Peyer's patch (tissue), 4 donors: ENCODE measurements around the gene HCST. TPM values are rescaled to one million over a fixed set of nuclear protein-coding genes. Genes with fewer than 3 reads are reported as not detected.

Experiments used
- DNase-seq, 3 donors: peaks; one replicate each; pipeline ENCODE4 v3.0.0-alpha.2; 2017 to 2019
- H3K27ac ChIP-seq, 4 donors: fragments of 200-600 bp; sonication (generic); one replicate each; pipeline ENCODE4 v1.5.1; 2016 to 2019
- H3K27me3 ChIP-seq, 2 donors: fragments of 200-600 bp; sonication (generic); one replicate each; pipeline ENCODE4 v1.5.1; 2019
- H3K36me3 ChIP-seq, 3 donors: fragments of 200-600 bp; sonication (generic); one replicate each; pipeline ENCODE4 v1.5.1; 2016 to 2019
- H3K4me1 ChIP-seq, 4 donors: fragments of 200-600 bp; sonication (generic); one replicate each; pipeline ENCODE4 v1.5.1; 2016 to 2019
- H3K4me3 ChIP-seq, 4 donors: fragments of 200-600 bp; sonication (generic); 1 replicate in 3 of 4; 2 replicates in 1 of 4; pipeline ENCODE4 v1.5.1; 2016 to 2019; ENCODE audit warnings: mild to moderate bottlenecking in 1 of 4
- H3K9me3 ChIP-seq, 4 donors: fragments of 200-600 bp; sonication (generic); one replicate each; pipeline ENCODE4 v1.5.1; 2016 to 2019; ENCODE audit warnings: mild to moderate bottlenecking in 1 of 4
- POLR2A ChIP-seq, 2 donors: fragments of 450-650 bp; IDR thresholded peaks; one replicate each; pipeline ENCODE4 v1.5.1; 2017; ENCODE audit warnings: antibody characterized with exemption in 2 of 2, mild to moderate bottlenecking in 2 of 2, moderate library complexity in 2 of 2
- total RNA-seq, 4 donors: library from RNA; depleted of rRNA; stranded (reverse); fragments of >200 nt; gene quantifications; one replicate each; pipeline ENCODE4 v1.1.0, GENCODE V29; 2016
- TF ChIP-seq, protein P1 (sequence below), 6 experiments: fragments of 450-650 bp in 4 of 6; fragments of 200-600 bp in 2 of 6; sonication (generic) in 1 of 6; IDR thresholded peaks; one replicate each; pipeline ENCODE4 v1.5.1; 2017 to 2019; ENCODE audit warnings: antibody characterized with exemption in 6 of 6, mild to moderate bottlenecking in 3 of 6, moderate library complexity in 1 of 6

The HCST gene
- total RNA-seq, 4 donors from 2014 or later: 9.7 TPM; not detected in 3

DNA sequence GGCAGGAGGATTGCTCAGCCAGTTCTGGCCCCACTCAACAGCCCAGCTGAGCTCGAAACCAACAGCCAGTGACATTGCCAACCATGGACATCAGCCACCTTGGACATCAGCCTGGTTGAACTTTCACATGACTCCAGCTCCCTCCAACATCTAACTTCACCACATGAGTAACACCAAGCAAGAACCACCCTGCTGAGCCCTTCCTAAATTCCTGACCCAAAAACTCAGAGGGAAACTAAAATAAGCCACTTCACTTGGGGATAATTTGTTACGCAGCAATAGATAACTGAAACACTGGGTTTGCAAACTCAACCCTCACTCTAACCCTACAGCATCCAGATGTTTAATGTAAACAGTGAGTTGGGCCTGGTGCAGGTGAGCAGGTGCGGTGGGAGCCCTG lies 23.2 kb downstream of the HCST start:
- H3K4me1 ChIP-seq: peaks cover 0 to 1% (median under 1%) of the 10 kb centered on the region in 4 donors
- H3K36me3 ChIP-seq: no peaks in the 10 kb centered on the region
- H3K27ac ChIP-seq: no peak overlapping the region
- DNase-seq: no peak
- no peaks in the 10 kb centered on the region for H3K27me3 ChIP-seq
- H3K4me3 ChIP-seq: no peak overlapping the region
- TF ChIP-seq, protein P1, sequence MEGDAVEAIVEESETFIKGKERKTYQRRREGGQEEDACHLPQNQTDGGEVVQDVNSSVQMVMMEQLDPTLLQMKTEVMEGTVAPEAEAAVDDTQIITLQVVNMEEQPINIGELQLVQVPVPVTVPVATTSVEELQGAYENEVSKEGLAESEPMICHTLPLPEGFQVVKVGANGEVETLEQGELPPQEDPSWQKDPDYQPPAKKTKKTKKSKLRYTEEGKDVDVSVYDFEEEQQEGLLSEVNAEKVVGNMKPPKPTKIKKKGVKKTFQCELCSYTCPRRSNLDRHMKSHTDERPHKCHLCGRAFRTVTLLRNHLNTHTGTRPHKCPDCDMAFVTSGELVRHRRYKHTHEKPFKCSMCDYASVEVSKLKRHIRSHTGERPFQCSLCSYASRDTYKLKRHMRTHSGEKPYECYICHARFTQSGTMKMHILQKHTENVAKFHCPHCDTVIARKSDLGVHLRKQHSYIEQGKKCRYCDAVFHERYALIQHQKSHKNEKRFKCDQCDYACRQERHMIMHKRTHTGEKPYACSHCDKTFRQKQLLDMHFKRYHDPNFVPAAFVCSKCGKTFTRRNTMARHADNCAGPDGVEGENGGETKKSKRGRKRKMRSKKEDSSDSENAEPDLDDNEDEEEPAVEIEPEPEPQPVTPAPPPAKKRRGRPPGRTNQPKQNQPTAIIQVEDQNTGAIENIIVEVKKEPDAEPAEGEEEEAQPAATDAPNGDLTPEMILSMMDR (IDR thresholded peaks at IDR 0.05): no peak
- no peak for TF ChIP-seq POLR2A (IDR thresholded peaks at IDR 0.05)
- no peaks in the 10 kb centered on the region for H3K9me3 ChIP-seq

DNA sequence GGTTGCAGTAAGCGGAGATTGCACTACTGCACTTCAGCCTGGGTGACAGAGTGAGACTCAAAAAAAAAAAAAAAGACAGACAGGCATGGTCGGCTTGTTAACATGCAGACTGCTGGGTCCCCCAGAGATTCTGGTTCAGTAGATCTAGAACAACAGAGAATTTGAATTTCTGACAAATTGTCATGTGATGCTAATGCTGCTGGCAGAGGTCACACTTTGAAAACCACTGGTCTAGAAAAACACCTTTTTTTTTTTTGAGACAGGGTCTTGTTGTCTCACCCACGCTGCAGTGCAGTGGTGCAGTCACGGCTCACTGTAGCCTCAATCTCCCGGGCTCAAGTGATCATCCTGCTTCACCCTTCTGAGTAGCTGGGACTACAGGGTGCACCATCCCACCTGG lies 26.2 kb downstream of the HCST start:
- Histone ChIP-seq H3K27ac (peak overlapping the region in 1 of 4 donors; percentile 72), H3K36me3 (no peaks in the 10 kb centered on the region), H3K9me3 (no peaks in the 10 kb centered on the region), H3K4me3 (no peak overlapping the region), H3K4me1 (peaks cover 0 to 8% (median 4%) of the 10 kb centered on the region in 4 donors), H3K27me3 (no peaks in the 10 kb centered on the region)
- TF ChIP-seq, protein P1 (IDR thresholded peaks at IDR 0.05): no peak
- TF ChIP-seq POLR2A (IDR thresholded peaks at IDR 0.05): no peak
- peak in 1 of 3 donors; percentile 33 for DNase-seq

DNA sequence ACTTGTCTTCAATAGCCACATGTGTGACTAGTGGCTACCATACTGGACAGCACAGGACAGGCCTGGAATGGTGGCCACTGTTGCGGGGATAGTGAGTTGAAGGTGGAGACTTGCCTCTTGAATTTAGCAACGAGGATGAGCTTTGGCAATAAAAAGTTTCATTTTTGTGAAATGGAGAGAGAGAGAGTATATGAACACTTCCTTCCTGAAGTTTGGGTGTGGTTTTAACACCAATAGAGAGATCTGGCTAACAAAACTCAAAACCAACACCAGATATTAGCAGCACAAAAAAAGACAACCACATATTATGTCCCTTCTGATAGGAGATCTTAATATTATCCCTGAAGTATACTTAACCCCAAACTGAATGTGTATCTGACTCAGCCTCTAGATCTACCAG lies 27.5 kb downstream of the HCST start:
- Histone ChIP-seq H3K27ac (peak overlapping the region in 2 of 4 donors; percentile 62 to 72), H3K36me3 (no peaks in the 10 kb centered on the region), H3K27me3 (no peaks in the 10 kb centered on the region), H3K9me3 (no peaks in the 10 kb centered on the region), H3K4me1 (peaks cover 0 to 8% (median 4%) of the 10 kb centered on the region in 4 donors), H3K4me3 (no peak overlapping the region)
- no peak for DNase-seq
- TF ChIP-seq, protein P1 (IDR thresholded peaks at IDR 0.05): no peak
- TF ChIP-seq POLR2A (IDR thresholded peaks at IDR 0.05): no peak

DNA sequence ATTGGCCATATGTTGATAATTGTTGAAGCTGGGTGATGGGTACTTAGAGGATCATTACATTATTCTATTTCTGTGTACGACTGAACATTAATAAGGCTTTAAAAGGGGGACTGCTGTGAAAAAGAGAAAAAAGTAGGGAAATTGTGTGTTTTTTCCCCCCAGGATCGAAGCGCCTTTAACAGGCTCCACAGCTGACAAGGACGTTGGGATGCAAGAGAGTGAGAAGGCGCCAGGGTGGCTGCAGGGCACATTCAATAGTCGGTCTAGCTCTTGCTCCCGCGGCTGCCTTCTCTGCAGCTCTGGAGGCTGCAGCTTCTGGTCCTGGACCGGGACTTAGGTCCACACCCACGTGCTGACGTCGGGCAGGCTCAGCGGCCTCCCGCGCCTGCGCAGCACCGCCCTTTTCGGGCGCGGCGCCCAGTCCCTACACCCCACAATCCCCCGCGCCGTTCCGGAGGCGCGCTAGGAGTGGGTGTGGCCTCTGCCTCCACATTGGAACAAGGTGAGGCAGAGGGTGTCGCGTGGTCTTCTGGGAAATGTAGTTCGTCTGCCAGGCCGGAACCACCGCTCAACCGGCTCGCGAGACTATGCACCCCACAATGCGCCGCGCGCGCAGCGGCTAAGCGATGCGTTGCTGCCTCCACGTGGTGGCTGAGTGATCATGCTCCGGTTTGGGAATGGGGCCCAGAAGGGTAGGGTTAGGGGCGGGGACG lies 29.0 kb downstream of the HCST start:
- peak; percentile 76 to 87 for TF ChIP-seq POLR2A (IDR thresholded peaks at IDR 0.05)
- TF ChIP-seq, protein P1 (IDR thresholded peaks at IDR 0.05): peak; percentile 89 to 99 (median 96)
- peak; percentile 99 to 100 (median 99) for DNase-seq
- peaks cover 0 to 18% (median 10%) of the 10 kb centered on the region in 4 donors for H3K4me1 ChIP-seq
- H3K27ac ChIP-seq: peak overlapping the region; percentile 37 to 72 (median 58)
- H3K4me3 ChIP-seq: peak overlapping the region; percentile 15 to 28 (median 20)
- no peaks in the 10 kb centered on the region for H3K27me3 ChIP-seq
- no peaks in the 10 kb centered on the region for H3K9me3 ChIP-seq
- no peaks in the 10 kb centered on the region for H3K36me3 ChIP-seq

DNA sequence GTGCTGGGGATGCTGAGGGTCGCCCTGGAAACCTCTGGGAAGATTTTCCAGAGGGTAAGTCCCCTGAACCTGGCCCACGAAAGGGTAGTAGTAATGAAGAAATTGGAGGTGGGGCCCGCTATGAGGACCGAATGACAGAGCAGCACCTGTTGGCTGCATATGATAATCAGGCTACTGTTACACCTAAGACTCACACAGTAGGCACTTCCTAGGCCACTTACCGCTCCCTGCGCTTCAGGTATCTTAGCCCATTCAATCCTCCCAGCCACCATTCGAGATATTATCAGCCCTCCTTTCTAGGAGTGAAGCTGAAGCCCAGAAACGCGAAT lies 29.5 kb downstream of the HCST start:
- peak overlapping the region in 1 of 4 donors; percentile 12 for H3K4me3 ChIP-seq
- DNase-seq: no peak
- no peaks in the 10 kb centered on the region for H3K36me3 ChIP-seq
- H3K9me3 ChIP-seq: no peaks in the 10 kb centered on the region
- TF ChIP-seq, protein P1 (IDR thresholded peaks at IDR 0.05): no peak
- no peak for TF ChIP-seq POLR2A (IDR thresholded peaks at IDR 0.05)
- peaks cover 0 to 21% (median 12%) of the 10 kb centered on the region in 4 donors for H3K4me1 ChIP-seq
- H3K27me3 ChIP-seq: no peaks in the 10 kb centered on the region
- H3K27ac ChIP-seq: peak overlapping the region in 1 of 4 donors; percentile 72
